M059J (cell line): ENCODE data around the gene CDH2. TPM values are rescaled to one million over a fixed set of nuclear protein-coding genes. Genes with fewer than 3 reads are reported as not detected.

Experiments
- DNase-seq: peaks from one replicate; pipeline ENCODE4 v3.0.0-alpha.2; 2012; ENCODE audit warnings: low read depth
- total RNA-seq: library from RNA; depleted of rRNA; stranded (reverse); fragments of >200 nt; shearing (Covaris generic); gene quantifications from 2 replicates; pipeline ENCODE4 v1.2.3, GENCODE V29; 2014; rRNA removed

CDH2 gene
- total RNA-seq: 70.9 and 104 TPM in 2 replicates

GRCh38 chr18:28176948-28177827, at the start of gene CDH2:
Gene CDH2, minus strand, starts transcription at chr18:28177130. Its CDS starts 108 bp downstream, at chr18:28177022.
- peak; percentile 93 for DNase-seq

DNA sequence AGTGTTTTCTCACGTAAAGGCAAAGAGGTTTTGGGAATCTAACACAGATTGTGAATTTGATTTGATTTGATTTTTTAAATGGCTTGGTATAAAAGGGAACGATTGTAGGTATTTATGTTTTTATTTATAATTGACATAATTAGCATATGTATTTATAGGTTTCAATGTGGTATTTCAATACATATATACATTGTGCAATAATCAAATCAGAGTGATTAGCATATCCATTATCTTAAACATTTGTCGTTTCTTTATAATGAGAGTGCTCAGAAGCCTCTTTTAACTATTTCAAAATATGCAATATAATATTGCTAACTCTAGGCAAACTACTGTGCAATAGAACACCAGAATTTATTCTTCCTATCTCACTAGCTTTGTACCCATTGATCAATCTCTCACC, 35.1 kb upstream of the CDH2 start:
- DNase-seq: no peak

- DNase-seq: no peak
These were observed 31.9 kb upstream of the CDH2 start for GRCh38 chr18:28208712-28209265.

- no peak for DNase-seq
These were observed 31.3 kb upstream of the CDH2 start for GRCh38 chr18:28208268-28208667.

GRCh38 chr18:28204154-28204553, 27.2 kb upstream of the CDH2 start:
- DNase-seq: peak; percentile 94

DNA sequence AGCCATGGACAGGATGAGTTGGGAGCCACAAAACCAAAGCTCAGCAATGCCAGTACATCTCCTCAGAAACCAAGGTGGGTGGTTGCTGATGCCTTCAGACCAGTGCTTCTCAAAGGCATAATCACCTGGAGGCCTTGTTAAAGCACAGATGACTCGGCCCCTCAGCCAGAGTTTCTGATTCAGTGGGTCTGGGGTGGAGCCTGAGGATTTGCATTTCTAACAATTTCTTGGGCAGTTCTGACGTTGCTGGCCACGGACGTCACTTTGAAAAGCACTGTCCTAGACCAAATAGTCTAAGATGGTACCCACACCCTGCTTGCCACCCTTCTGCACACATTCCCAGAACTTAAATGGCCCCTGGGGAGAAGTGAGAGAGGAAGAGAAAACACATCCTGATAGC, 24.1 kb upstream of the CDH2 start:
- DNase-seq: peak; percentile 14

DNA sequence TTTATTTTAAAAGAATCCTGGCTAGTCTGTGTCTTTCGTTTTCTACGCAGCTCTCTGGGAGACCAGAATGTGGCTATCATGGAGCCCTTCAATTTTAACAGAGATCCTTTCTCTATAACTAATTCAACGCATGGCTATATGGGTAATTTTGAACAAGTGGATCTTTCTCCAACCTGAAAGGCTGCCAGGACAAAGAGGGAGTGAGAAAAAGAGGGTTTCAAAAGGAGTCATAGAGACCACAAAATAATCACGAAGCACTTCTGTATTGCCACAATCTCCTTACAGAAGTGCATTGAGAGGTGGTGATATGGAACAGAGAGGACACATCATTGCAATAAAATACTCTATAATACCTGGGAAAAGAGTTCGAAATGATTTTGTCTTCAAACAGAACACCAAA, 21.7 kb upstream of the CDH2 start:
- no peak for DNase-seq

- no peak for DNase-seq
These were observed 16.3 kb upstream of the CDH2 start for GRCh38 chr18:28193177-28193778.

DNA sequence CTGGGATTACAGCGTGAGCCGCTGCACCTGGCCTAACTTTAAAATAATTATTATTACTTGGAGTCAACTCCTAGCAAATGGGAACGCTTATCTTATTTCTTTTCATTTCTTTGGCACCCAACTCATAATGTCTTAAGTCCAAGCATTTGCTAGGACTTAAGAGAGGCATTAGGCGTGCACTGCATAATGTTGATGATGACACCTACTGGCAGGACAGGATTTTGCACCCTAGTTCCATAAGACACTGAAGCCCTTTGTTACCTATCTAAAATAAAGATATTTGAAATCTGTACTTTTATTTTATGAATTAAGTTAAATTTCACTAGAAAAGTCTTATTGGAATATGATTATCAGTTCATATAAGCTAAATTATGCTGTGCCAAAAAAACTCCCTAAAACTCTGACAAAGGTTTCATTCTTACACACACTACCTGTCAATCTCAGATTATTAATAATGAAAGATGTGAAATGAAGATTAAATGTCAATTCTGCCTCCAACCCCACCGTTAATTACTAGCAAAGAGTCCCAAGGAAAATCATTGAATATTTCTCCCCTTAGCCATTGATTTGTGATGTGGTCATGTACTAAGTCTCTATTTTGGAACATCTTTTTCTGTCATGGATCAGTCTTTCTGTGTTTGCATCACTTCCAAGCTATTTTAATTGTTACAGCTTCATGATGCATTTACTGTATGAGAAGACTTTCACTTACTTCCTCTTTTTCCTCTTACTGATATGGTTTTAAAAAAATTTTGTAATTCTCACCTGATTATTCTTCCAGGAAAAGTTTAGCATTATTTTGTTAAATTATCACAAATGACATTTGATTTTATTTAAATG, 12.7 kb upstream of the CDH2 start:
- peak; percentile 49 for DNase-seq

DNA sequence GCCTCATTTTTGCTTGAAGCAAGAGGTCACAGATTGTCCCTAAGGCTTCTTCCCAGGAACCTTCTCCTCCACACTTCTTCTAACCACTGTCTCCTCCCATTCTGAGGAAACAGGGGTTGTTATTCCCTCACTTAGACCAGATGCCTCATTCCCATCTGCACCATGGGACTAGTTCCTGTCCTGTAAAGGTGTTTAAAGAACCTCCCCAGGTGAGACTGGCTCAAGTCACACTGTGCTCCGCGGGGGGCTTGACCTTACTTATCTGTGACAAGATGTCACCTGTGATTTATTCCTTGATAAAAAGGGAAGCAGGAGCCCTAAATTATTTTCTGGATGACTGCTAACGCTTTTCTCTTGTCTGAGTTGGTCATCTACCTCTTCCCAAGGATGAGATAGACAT, 8.2 kb upstream of the CDH2 start:
- DNase-seq: no peak

DNA sequence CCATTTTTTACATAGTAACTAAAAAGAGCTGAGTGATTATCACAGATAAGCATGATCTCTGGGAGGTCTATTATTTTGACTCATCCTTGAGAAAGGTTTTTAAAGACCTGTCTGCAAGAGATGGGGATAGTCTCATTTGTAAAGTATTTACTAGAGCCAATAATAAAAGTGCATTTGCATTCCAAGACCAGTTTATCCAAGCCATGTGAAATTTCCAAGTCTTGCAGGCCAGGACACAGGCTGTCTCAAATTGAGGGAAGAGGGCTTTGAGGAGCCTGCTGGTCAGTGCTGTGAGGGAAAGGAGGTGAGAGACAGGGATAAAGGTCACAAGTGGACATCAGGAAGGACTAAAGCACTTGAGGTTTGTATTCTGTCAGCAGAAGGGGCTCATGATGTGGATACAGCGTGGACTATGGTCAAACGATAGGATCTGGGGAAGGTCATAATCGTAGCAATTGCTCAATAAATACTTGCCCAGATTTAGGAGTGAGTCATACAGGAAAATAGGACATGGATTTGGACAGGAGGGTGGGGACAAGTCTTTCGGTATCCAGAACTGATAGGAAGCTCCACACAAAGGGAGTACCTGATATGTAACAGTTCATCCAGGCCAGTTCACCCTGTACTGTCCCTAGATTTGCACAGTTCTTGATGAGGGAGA, 6.6 kb upstream of the CDH2 start:
- peak; percentile 79 for DNase-seq

DNA sequence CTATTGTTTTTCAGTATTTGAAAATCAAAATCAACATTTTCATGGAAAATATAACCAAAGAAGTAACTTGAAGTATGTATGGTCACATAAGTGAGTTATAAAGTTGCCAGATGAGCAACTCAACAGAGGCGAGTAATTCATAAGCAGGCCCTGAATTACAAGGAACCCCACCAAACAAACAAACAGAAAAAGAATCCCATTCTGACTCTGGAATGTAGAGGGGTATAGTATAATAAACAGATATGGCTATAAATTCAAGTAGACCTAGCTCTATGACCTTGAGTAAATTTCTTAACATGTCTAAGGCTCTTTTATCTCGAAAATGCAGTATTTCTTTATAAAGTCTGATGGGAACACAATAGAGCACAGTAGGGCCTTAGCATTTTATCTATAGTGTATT, 4.7 kb upstream of the CDH2 start:
- DNase-seq: no peak

GRCh38 chr18:28178720-28179119, 1.8 kb upstream of the CDH2 start:
- DNase-seq: peak; percentile 73

GRCh38 chr18:28177828-28178635, 1.1 kb upstream of the CDH2 start:
- peak; percentile 75 for DNase-seq

DNA sequence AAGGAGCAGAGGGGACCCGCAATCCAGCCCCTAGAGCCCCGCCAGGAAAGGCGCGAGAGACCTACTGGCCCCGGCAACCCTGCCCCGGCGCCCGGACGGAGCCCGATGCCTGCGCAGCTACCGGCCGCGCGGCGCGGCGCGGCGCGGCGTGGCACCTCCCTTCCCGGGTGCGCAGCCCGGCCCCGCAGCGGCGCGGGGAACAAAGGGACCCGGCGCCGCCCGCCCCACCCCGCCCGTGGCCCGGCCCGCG, 307 bp downstream of the CDH2 start:
- DNase-seq: no peak

- DNase-seq: peak; percentile 55
These were observed 816 bp downstream of the CDH2 start for GRCh38 chr18:28175930-28176697.

GRCh38 chr18:28175150-28175929, 1.6 kb downstream of the CDH2 start:
- peak; percentile 59 for DNase-seq

- DNase-seq: no peak
These were observed 2.6 kb downstream of the CDH2 start for GRCh38 chr18:28174181-28174905.

DNA sequence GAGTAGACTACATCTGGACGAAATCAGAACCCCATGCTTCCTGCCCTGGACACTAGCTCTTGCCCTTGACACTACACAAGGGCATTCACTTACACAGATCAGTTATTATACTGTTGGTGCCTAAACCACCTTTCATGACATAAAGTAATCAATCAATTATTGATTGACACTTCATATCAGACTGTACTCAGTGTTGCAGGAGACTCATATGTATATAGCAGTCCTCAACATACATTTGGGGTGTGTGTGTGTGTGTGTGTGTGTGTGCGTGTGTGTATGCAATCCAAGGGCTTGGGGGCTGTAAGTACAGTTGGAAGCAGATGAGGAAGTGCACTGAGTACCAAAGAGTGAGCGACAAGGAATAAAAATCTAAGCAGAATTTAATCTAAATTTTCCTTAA, 5.1 kb downstream of the CDH2 start:
- no peak for DNase-seq
